ENCODE measurements around the gene RPA1. TPM values are rescaled to one million over a fixed set of nuclear protein-coding genes. Genes with fewer than 3 reads are reported as not detected.

Gene RPA1
- polyA plus RNA-seq, 3 donors, result 101 to 135 (median 131) TPM

- DNase-seq (ENCODE audit: extremely low read depth in 1 of 11, low read depth in 9 of 11, low spot score in 4 of 11), result no peak
These were observed 116.5 kb downstream of the RPA1 start for GRCh38 chr17:1946021-1946932.

GRCh38 chr17:1947229-1947742, 117.5 kb downstream of the RPA1 start:
- DNase-seq (ENCODE audit: extremely low read depth in 1 of 11, low read depth in 9 of 11, low spot score in 4 of 11), result no peak

- no peak for DNase-seq (ENCODE audit: extremely low read depth in 1 of 11, low read depth in 9 of 11, low spot score in 4 of 11)
These were observed 118.1 kb downstream of the RPA1 start for GRCh38 chr17:1947743-1948516.

GRCh38 chr17:1948517-1948825, 118.7 kb downstream of the RPA1 start:
- no peak for DNase-seq (ENCODE audit: extremely low read depth in 1 of 11, low read depth in 9 of 11, low spot score in 4 of 11)

Other genes with a start within 250 kb of the RPA1 start
- 10 to 100 TPM; 25.5 to 35.8 (median 28.1) TPM for gene SLC43A2, start 201.2 kb upstream of the RPA1 start, polyA plus RNA-seq (ENCODE audit: insufficient read length in 3 of 3)
- gene SCARF1, start 184.3 kb upstream of the RPA1 start, polyA plus RNA-seq (ENCODE audit: insufficient read length in 3 of 3), result 1 to 10 TPM; 5.0 to 8.4 (median 7.6) TPM
- gene RILP, start 180.1 kb upstream of the RPA1 start, polyA plus RNA-seq (ENCODE audit: insufficient read length in 3 of 3), result 1 to 10 TPM; 3.0 to 5.1 (median 4.3) TPM
- gene PRPF8, start 145.1 kb upstream of the RPA1 start, polyA plus RNA-seq (ENCODE audit: insufficient read length in 3 of 3), result 100 to 1,000 TPM; 303 to 353 (median 312) TPM
- 1 to 10 TPM; 5.5 to 6.5 (median 6.2) TPM for gene TLCD2, start 119.6 kb upstream of the RPA1 start, polyA plus RNA-seq (ENCODE audit: insufficient read length in 3 of 3)
- gene WDR81, start 105.3 kb upstream of the RPA1 start, polyA plus RNA-seq (ENCODE audit: insufficient read length in 3 of 3), result 10 to 100 TPM; 12.9 to 20.6 (median 19.1) TPM
- gene SERPINF2, start 87.1 kb upstream of the RPA1 start, polyA plus RNA-seq (ENCODE audit: insufficient read length in 3 of 3), result 100 to 1,000 TPM in 1 of 3 donors, 10 to 100 TPM in 2; 78.3 to 101 (median 98.9) TPM
- 100 to 1,000 TPM; 222 to 235 (median 232) TPM for gene SERPINF1, start 67.9 kb upstream of the RPA1 start, polyA plus RNA-seq (ENCODE audit: insufficient read length in 3 of 3)
- 10 to 100 TPM; 13.5 to 17.5 (median 15.9) TPM for gene SMYD4, start 103 bp upstream of the RPA1 start, polyA plus RNA-seq (ENCODE audit: insufficient read length in 3 of 3)
- 1 to 10 TPM; 1.1 to 1.7 (median 1.3) TPM for gene RTN4RL1, start 195.3 kb downstream of the RPA1 start, polyA plus RNA-seq (ENCODE audit: insufficient read length in 3 of 3)
- gene DPH1, start 200.1 kb downstream of the RPA1 start, polyA plus RNA-seq (ENCODE audit: insufficient read length in 3 of 3), result 10 to 100 TPM; 36.5 to 57.5 (median 47.2) TPM
- gene OVCA2, start 212.0 kb downstream of the RPA1 start, polyA plus RNA-seq (ENCODE audit: insufficient read length in 3 of 3), result 10 to 100 TPM; 12.7 to 15.9 (median 14.0) TPM
- gene HIC1, start 225.1 kb downstream of the RPA1 start, polyA plus RNA-seq (ENCODE audit: insufficient read length in 3 of 3), result 10 to 100 TPM; 13.5 to 31.6 (median 23.6) TPM

Data from renal cortex interstitium (tissue), 11 donors.